ENCODE results near the gene RAB44.

- TF ChIP-seq POLR2AphosphoS5 (IDR thresholded peaks at IDR 0.05; ENCODE audit: low read depth, low read length) = no peak
- no peak for TF ChIP-seq CTCF (IDR thresholded peaks at IDR 0.05 in 2 of 3, conservative IDR thresholded peaks at IDR 0.05 in 1 of 3; ENCODE audit: borderline replicate concordance in 1 of 3, insufficient read depth in 1 of 3, low read depth in 2 of 3, low read length in 2 of 3)
- TF ChIP-seq, protein P1, sequence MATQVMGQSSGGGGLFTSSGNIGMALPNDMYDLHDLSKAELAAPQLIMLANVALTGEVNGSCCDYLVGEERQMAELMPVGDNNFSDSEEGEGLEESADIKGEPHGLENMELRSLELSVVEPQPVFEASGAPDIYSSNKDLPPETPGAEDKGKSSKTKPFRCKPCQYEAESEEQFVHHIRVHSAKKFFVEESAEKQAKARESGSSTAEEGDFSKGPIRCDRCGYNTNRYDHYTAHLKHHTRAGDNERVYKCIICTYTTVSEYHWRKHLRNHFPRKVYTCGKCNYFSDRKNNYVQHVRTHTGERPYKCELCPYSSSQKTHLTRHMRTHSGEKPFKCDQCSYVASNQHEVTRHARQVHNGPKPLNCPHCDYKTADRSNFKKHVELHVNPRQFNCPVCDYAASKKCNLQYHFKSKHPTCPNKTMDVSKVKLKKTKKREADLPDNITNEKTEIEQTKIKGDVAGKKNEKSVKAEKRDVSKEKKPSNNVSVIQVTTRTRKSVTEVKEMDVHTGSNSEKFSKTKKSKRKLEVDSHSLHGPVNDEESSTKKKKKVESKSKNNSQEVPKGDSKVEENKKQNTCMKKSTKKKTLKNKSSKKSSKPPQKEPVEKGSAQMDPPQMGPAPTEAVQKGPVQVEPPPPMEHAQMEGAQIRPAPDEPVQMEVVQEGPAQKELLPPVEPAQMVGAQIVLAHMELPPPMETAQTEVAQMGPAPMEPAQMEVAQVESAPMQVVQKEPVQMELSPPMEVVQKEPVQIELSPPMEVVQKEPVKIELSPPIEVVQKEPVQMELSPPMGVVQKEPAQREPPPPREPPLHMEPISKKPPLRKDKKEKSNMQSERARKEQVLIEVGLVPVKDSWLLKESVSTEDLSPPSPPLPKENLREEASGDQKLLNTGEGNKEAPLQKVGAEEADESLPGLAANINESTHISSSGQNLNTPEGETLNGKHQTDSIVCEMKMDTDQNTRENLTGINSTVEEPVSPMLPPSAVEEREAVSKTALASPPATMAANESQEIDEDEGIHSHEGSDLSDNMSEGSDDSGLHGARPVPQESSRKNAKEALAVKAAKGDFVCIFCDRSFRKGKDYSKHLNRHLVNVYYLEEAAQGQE (IDR thresholded peaks at IDR 0.05; ENCODE audit: low read depth) = no peak
- no peak for TF ChIP-seq POLR2A (IDR thresholded peaks at IDR 0.05; ENCODE audit: borderline replicate concordance, extremely low read depth, insufficient read depth, insufficient read length)
- TF ChIP-seq EZH2 (IDR thresholded peaks at IDR 0.05) = no peak
- TF ChIP-seq CEBPB (IDR thresholded peaks at IDR 0.05; ENCODE audit: low read depth) = no peak
- TF ChIP-seq JUND (IDR thresholded peaks at IDR 0.05) = no peak
- TF ChIP-seq CBX3 (IDR thresholded peaks at IDR 0.05; ENCODE audit: low read depth) = no peak
- TF ChIP-seq SRF (IDR thresholded peaks at IDR 0.05; ENCODE audit: low read depth) = no peak
- TF ChIP-seq ZNF274 (IDR thresholded peaks at IDR 0.05; ENCODE audit: low read depth, low read length) = no peak
- TF ChIP-seq MAX (IDR thresholded peaks at IDR 0.05) = no peak
- TF ChIP-seq SIN3A (IDR thresholded peaks at IDR 0.05; ENCODE audit: low read depth) = no peak
- TF ChIP-seq SP1 (IDR thresholded peaks at IDR 0.05; ENCODE audit: low read depth) = no peak
Observed at GRCh38 chr6:36730424-36731380, 33.1 kb downstream of the RAB44 start.

All from HCT116 (cell line).